Measurements from ENCODE around the gene MYO1D.

DNA sequence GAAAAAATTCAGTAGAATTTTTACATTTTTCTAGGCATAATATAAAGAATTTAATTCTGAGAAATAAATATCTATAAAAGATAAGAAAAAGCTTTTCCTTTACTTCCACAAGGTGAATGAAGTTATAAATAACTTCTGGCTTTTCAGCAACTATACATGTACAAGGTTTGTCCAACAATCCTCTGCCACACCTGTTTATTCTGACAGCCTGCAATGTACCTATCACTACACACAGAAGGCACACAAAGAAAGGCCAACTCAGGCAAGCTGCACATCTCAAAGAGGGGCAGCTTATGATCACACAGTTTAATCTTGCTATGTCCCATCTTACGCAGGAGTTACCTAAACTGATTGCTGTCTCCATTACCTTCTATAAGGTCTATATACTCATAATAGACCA, 120.2 kb downstream of the MYO1D start:
- TF ChIP-seq EZH2 (IDR thresholded peaks at IDR 0.05; ENCODE audit: borderline replicate concordance, low read depth, low read length, severe bottlenecking) (no peak), POLR2A (IDR thresholded peaks at IDR 0.05; ENCODE audit: low read depth, low read length) (no peak), POLR2AphosphoS5 (IDR thresholded peaks at IDR 0.05; ENCODE audit: insufficient read depth, low read depth, low read length) (no peak), MYC (IDR thresholded peaks at IDR 0.05; ENCODE audit: low read depth, low read length) (no peak), JUN (IDR thresholded peaks at IDR 0.05; ENCODE audit: borderline replicate concordance, insufficient read depth, insufficient read length, low read depth) (no peak)
- TF ChIP-seq, protein P1, sequence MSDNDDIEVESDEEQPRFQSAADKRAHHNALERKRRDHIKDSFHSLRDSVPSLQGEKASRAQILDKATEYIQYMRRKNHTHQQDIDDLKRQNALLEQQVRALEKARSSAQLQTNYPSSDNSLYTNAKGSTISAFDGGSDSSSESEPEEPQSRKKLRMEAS (IDR thresholded peaks at IDR 0.05; ENCODE audit: insufficient read depth, insufficient read length) = no peak
- TF ChIP-seq, protein P2, sequence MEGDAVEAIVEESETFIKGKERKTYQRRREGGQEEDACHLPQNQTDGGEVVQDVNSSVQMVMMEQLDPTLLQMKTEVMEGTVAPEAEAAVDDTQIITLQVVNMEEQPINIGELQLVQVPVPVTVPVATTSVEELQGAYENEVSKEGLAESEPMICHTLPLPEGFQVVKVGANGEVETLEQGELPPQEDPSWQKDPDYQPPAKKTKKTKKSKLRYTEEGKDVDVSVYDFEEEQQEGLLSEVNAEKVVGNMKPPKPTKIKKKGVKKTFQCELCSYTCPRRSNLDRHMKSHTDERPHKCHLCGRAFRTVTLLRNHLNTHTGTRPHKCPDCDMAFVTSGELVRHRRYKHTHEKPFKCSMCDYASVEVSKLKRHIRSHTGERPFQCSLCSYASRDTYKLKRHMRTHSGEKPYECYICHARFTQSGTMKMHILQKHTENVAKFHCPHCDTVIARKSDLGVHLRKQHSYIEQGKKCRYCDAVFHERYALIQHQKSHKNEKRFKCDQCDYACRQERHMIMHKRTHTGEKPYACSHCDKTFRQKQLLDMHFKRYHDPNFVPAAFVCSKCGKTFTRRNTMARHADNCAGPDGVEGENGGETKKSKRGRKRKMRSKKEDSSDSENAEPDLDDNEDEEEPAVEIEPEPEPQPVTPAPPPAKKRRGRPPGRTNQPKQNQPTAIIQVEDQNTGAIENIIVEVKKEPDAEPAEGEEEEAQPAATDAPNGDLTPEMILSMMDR (IDR thresholded peaks at IDR 0.05; ENCODE audit: extremely low read depth in 1 of 2, insufficient read depth in 1 of 2, low read depth in 1 of 2, low read length in 2 of 2) = no peak
